SK-N-SH treated with all-trans-retinoic acid at 6 μM for 48 hours (cell line): ENCODE measurements around the gene ZNF783.

ENCODE experiments used
- BACH2 ChIP-seq: fragments of 250-450 bp; sonication (Bioruptor Pico); IDR thresholded peaks from 2 replicates; pipeline ENCODE4 v1.9.0; 2021; ENCODE audit warnings: mild to moderate bottlenecking, borderline replicate concordance
- CSDC2 ChIP-seq: fragments of 250-450 bp; sonication (Bioruptor Pico); IDR thresholded peaks from 2 replicates; pipeline ENCODE4 v1.5.0; 2020; ENCODE audit warnings: mild to moderate bottlenecking, moderate library complexity
- ESRRG ChIP-seq: fragments of 250-450 bp; sonication (Bioruptor Pico); IDR thresholded peaks from 2 replicates; pipeline ENCODE4 v1.6.1; 2021; ENCODE audit warnings: mild to moderate bottlenecking
- ISL1 ChIP-seq: fragments of 250-450 bp; sonication (Bioruptor Pico); IDR thresholded peaks from 2 replicates; pipeline ENCODE4 v2.1.2; 2022; ENCODE audit warnings: mild to moderate bottlenecking, moderate library complexity
- RARB ChIP-seq: fragments of 250-450 bp; sonication (Bioruptor Pico); IDR thresholded peaks from 2 replicates; pipeline ENCODE4 v1.8.0; 2021; ENCODE audit warnings: mild to moderate bottlenecking, moderate library complexity
- SNAI2 ChIP-seq: fragments of 250-450 bp; sonication (Bioruptor Pico); IDR thresholded peaks from 2 replicates; pipeline ENCODE4 v1.5.0; 2020; ENCODE audit warnings: mild to moderate bottlenecking, moderate library complexity
- ZC3H10 ChIP-seq: fragments of 250-450 bp; sonication (Bioruptor Pico); IDR thresholded peaks from 2 replicates; pipeline ENCODE4 v1.5.1; 2021; ENCODE audit warnings: mild to moderate bottlenecking, moderate library complexity
- ZFP3 ChIP-seq: fragments of 250-450 bp; sonication (Bioruptor Pico); IDR thresholded peaks from 2 replicates; pipeline ENCODE4 v1.5.0; 2020; ENCODE audit warnings: mild to moderate bottlenecking, moderate library complexity
- ZFP30 ChIP-seq: fragments of 450-650 bp; formaldehyde crosslinking; IDR thresholded peaks from 2 replicates; pipeline ENCODE4 v1.5.0; 2022; ENCODE audit warnings: mild to moderate bottlenecking, moderate library complexity
- ZNF565 ChIP-seq: fragments of 450-650 bp; formaldehyde crosslinking; conservative IDR thresholded peaks from 2 replicates; pipeline ENCODE4 v1.5.0; 2020; ENCODE audit warnings: low read depth, mild to moderate bottlenecking, moderate library complexity
- TF ChIP-seq, protein P1 (sequence below): fragments of 250-450 bp; sonication (Bioruptor Pico); IDR thresholded peaks from 2 replicates; pipeline ENCODE4 v1.8.0; 2020; ENCODE audit warnings: mild to moderate bottlenecking, moderate library complexity, borderline replicate concordance
- TF ChIP-seq, protein P2 (sequence below): fragments of 250-450 bp; sonication (Bioruptor Pico); IDR thresholded peaks from 2 replicates; pipeline ENCODE4 v1.8.0; 2021; ENCODE audit warnings: low read depth, mild to moderate bottlenecking, moderate library complexity, borderline replicate concordance
- TF ChIP-seq, protein P3 (sequence below): fragments of 250-450 bp; sonication (Bioruptor Pico); IDR thresholded peaks from 2 replicates; pipeline ENCODE4 v1.5.1; 2020; ENCODE audit warnings: low read depth, mild to moderate bottlenecking, moderate library complexity

DNA sequence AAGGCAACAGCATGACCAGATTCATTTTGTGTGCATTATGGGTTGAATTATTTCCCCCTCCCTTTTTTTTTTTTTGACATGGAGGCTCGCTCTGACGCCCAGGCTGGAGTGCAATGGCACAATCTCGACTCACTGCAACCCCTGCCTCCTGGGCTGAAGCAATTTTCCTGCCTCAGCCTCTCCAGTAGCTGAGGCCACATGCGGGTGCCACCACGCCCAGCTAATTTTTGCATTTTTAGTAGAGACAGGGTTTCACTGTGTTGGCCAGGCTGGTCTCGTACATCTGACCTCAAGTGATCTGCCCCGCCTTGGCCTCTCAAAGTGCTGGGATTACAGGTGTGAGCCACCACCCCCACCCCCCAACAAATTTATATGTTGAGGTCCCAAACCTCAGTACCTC, 42.0 kb downstream of the ZNF783 start:
- TF ChIP-seq, protein P1, sequence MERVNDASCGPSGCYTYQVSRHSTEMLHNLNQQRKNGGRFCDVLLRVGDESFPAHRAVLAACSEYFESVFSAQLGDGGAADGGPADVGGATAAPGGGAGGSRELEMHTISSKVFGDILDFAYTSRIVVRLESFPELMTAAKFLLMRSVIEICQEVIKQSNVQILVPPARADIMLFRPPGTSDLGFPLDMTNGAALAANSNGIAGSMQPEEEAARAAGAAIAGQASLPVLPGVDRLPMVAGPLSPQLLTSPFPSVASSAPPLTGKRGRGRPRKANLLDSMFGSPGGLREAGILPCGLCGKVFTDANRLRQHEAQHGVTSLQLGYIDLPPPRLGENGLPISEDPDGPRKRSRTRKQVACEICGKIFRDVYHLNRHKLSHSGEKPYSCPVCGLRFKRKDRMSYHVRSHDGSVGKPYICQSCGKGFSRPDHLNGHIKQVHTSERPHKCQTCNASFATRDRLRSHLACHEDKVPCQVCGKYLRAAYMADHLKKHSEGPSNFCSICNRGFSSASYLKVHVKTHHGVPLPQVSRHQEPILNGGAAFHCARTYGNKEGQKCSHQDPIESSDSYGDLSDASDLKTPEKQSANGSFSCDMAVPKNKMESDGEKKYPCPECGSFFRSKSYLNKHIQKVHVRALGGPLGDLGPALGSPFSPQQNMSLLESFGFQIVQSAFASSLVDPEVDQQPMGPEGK (CRISPR knock-in tag), result no peak
- TF ChIP-seq, protein P2, sequence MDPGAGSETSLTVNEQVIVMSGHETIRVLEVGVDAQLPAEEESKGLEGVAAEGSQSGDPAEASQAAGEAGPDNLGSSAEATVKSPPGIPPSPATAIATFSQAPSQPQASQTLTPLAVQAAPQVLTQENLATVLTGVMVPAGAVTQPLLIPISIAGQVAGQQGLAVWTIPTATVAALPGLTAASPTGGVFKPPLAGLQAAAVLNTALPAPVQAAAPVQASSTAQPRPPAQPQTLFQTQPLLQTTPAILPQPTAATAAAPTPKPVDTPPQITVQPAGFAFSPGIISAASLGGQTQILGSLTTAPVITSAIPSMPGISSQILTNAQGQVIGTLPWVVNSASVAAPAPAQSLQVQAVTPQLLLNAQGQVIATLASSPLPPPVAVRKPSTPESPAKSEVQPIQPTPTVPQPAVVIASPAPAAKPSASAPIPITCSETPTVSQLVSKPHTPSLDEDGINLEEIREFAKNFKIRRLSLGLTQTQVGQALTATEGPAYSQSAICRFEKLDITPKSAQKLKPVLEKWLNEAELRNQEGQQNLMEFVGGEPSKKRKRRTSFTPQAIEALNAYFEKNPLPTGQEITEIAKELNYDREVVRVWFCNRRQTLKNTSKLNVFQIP (CRISPR knock-in tag), result no peak
- no peak for TF ChIP-seq ISL1 (CRISPR knock-in tag)
- TF ChIP-seq ZFP30 (CRISPR knock-in tag), result no peak
- TF ChIP-seq ESRRG (CRISPR knock-in tag), result no peak
- TF ChIP-seq, protein P3, sequence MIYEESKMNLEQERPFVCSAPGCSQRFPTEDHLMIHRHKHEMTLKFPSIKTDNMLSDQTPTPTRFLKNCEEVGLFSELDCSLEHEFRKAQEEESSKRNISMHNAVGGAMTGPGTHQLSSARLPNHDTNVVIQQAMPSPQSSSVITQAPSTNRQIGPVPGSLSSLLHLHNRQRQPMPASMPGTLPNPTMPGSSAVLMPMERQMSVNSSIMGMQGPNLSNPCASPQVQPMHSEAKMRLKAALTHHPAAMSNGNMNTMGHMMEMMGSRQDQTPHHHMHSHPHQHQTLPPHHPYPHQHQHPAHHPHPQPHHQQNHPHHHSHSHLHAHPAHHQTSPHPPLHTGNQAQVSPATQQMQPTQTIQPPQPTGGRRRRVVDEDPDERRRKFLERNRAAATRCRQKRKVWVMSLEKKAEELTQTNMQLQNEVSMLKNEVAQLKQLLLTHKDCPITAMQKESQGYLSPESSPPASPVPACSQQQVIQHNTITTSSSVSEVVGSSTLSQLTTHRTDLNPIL (CRISPR knock-in tag), result no peak
- TF ChIP-seq ZC3H10 (CRISPR knock-in tag), result no peak
- no peak for TF ChIP-seq SNAI2 (CRISPR knock-in tag)
- TF ChIP-seq ZFP3 (CRISPR knock-in tag), result no peak
- TF ChIP-seq CSDC2, result no peak
- TF ChIP-seq ZNF565 (CRISPR knock-in tag), result no peak
- no peak for TF ChIP-seq BACH2 (CRISPR knock-in tag)
- no peak for TF ChIP-seq RARB (CRISPR knock-in tag)
